Retinal pigment epithelial cell (primary cell): Measurements from ENCODE around the gene HSPA1A.
"Not testable (repeated sequence)": the region's sequence is repeated elsewhere in the genome, so short reads cannot be mapped to it uniquely, and the experiment has no call there.

Experiments
- DNase-seq: peaks from one replicate; pipeline ENCODE4 v3.0.0-alpha.2; 2010; ENCODE audit warnings: low read depth
- H3K4me3 ChIP-seq: 2 replicates; pipeline ENCODE4 v1.5.1; 2011; ENCODE audit warnings: mild to moderate bottlenecking, low read length, control low read depth, moderate library complexity
- CTCF ChIP-seq: conservative IDR thresholded peaks from 2 replicates; pipeline ENCODE4 v1.5.1; 2011; ENCODE audit warnings: low read depth, low read length, control low read depth, inconsistent platforms

Gene HSPA1A

GRCh38 chr6:31837369-31838113 lies 22.2 kb downstream of the HSPA1A start:
- peak overlapping the region; percentile 97 for H3K4me3 ChIP-seq
- TF ChIP-seq CTCF, result no peak
- DNase-seq, result no peak

- not testable (repeated sequence) for DNase-seq
- peak overlapping the region; percentile 97 for H3K4me3 ChIP-seq
Observed at GRCh38 chr6:31838114-31838553, 22.8 kb downstream of the HSPA1A start.

- peak overlapping the region; percentile 97 for H3K4me3 ChIP-seq
- TF ChIP-seq CTCF, result no peak
- DNase-seq, result no peak
Observed at GRCh38 chr6:31838968-31839367, 23.6 kb downstream of the HSPA1A start.

- H3K4me3 ChIP-seq, DNase-seq: not testable (repeated sequence)
Observed at GRCh38 chr6:31839779-31840126, 24.4 kb downstream of the HSPA1A start.

GRCh38 chr6:31842053-31842452 lies 26.7 kb downstream of the HSPA1A start:
- DNase-seq, result no peak
- no peak overlapping the region for H3K4me3 ChIP-seq
- TF ChIP-seq CTCF, result no peak

GRCh38 chr6:31844507-31844906 lies 29.2 kb downstream of the HSPA1A start:
- no peak for TF ChIP-seq CTCF
- no peak for DNase-seq

GRCh38 chr6:31847276-31847978 lies 32.1 kb downstream of the HSPA1A start:
- DNase-seq, result no peak
- no peak for TF ChIP-seq CTCF
- no peak overlapping the region for H3K4me3 ChIP-seq

More at GRCh38 chr6:31844507-31844906, 29.2 kb downstream of the HSPA1A start:
- H3K4me3 ChIP-seq, result no peak overlapping the region

GRCh38 chr6:31850765-31851484 lies 35.6 kb downstream of the HSPA1A start:
- no peak for TF ChIP-seq CTCF
- no peak overlapping the region for H3K4me3 ChIP-seq

More at GRCh38 chr6:31850765-31851484, 35.6 kb downstream of the HSPA1A start:
- no peak for DNase-seq
